ENCODE results near the gene MIA2.

MIA2 gene

GRCh38 chr14:39433452-39433813 is 199.7 kb downstream of the MIA2 start:
- no peak for DNase-seq (ENCODE audit: low read depth, low spot score)

DNA sequence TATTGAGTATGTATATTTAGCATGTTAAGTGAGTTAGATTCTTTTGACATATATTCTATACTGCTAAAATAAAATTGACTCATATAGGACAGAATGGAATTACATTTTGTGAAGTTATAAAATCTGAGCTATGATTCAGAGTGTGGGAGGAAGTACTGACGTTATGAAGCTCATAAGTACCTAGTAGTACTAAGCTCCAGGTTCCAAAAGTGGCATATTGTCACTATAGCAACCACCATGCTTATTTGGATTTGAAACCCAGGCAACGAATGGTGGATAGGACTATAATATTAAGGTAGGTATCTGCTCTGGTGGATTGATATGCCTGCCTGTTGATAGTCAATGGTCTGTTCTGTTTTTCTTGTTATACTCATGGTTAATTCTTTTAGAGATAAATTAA is 200.7 kb downstream of the MIA2 start:
- no peak for DNase-seq (ENCODE audit: low read depth, low spot score)

DNA sequence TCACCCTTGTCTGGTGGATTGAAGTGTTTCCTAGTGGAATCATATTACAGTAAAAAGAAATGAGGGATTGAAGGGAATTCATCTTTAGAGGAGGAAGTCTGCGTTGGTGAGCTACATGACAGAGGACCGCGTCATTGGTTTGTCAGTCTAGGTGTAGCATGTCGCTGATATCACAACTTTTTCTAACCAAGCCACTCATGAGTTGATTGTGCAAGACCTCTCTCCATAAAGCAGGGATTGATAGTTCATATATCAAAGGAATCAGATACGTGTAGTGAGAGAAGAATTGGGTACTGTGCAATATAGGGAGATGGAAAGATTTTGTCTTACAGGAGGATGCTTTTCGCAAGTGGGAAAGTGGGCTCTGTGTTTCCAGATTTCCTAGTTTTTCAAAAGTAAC is 201.5 kb downstream of the MIA2 start:
- no peak for DNase-seq (ENCODE audit: low read depth, low spot score)
